HepG2 (cell line): ENCODE measurements around the gene TM4SF1. TPM values are rescaled to one million over a fixed set of nuclear protein-coding genes. Genes with fewer than 3 reads are reported as not detected.

Experiments
- ATAC-seq: fragments of 200-7000 bp; cut with Tn5 transposase; 3 replicates; pipeline ENCODE4 v1.9.1; 2020; ENCODE audit warnings: mild to moderate bottlenecking, moderate library complexity
- BruUV-seq: library from RNA; stranded (reverse); fragments of 400-500 nt; replicated peaks from 2 replicates; lab custom pipeline; 2021; lab: Mats Ljungman, UMichigan
- CTCF ChIA-PET: fragments of 300-600 bp; formaldehyde crosslinking; extraction: SDS; loops from one replicate; lab custom pipeline; 2021; ENCODE audit warnings: low total read pairs, inconsistent platforms, low intra/inter-chr PET ratio; lab: Yijun Ruan, JAX
- POLR2A ChIA-PET: fragments of 350-600 bp; sonication (Branson Sonifier 250); formaldehyde crosslinking; loops from one replicate; lab custom pipeline; 2020; ENCODE audit warnings: antibody characterized with exemption, inconsistent platforms; lab: Yijun Ruan, JAX
- DNase-seq: peaks from one replicate; pipeline ENCODE4 v3.0.0-alpha.2; 2015; ENCODE audit warnings: low spot score
- FAIRE-seq: peaks from 3 replicates; lab custom pipeline; 2011; peaks lifted over from hg19 to GRCh38; lab: Jason Lieb, UNC
- H2AFZ ChIP-seq: one replicate; pipeline ENCODE4 v1.6.1; 2011; ENCODE audit warnings: low read length, inconsistent platforms
- H3K27ac ChIP-seq: fragments of 300-600 bp; 3 replicates; pipeline ENCODE4 v1.8.0; 2011; ENCODE audit warnings: mixed run types, mild to moderate bottlenecking, mixed read lengths, low read length, inconsistent platforms; ENCODE audit not compliant: insufficient read depth; ENCODE audit errors: extremely low read length
- H3K27me3 ChIP-seq, 2 experiments: fragments of 200-600 bp in 1 of 2; 2 replicates in 1 of 2; 3 replicates in 1 of 2; pipeline versions ENCODE4 v1.6.0 to v1.8.0; 2011; ENCODE audit warnings: low read length in 2 of 2, mild to moderate bottlenecking in 2 of 2, moderate library complexity in 2 of 2, inconsistent platforms in 1 of 2; ENCODE audit not compliant: insufficient read depth in 2 of 2, control insufficient read depth in 1 of 2
- H3K36me3 ChIP-seq, 2 experiments: fragments of 200-600 bp in 1 of 2; replicated peaks in 1 of 2; 2 replicates in 1 of 2; 3 replicates in 1 of 2; pipeline versions ENCODE4 v1.5.1 to v1.8.0; 2011; ENCODE audit warnings: low read length in 2 of 2, inconsistent platforms in 1 of 2; ENCODE audit not compliant: insufficient read depth in 2 of 2, control insufficient read depth in 1 of 2
- H3K4me1 ChIP-seq: 2 replicates; pipeline ENCODE4 v1.5.1; 2012; ENCODE audit warnings: low read length, inconsistent platforms; ENCODE audit not compliant: insufficient read depth
- H3K4me2 ChIP-seq: 2 replicates; pipeline ENCODE4 v1.6.0; 2011; ENCODE audit warnings: low read depth, low read length, inconsistent platforms
- H3K4me3 ChIP-seq, 3 experiments: fragments of 200-600 bp in 1 of 3; sonication (generic), shearing (Covaris generic) in 1 of 3; replicated peaks in 1 of 3; 2 replicates each; pipeline ENCODE4 v1.5.1; 2011 to 2016; ENCODE audit warnings: low read length in 3 of 3, inconsistent platforms in 2 of 3, low read depth in 2 of 3, mild to moderate bottlenecking in 2 of 3, control low read depth in 1 of 3, mixed read lengths in 1 of 3; ENCODE audit not compliant: insufficient read depth in 1 of 3
- H3K79me2 ChIP-seq: one replicate; pipeline ENCODE4 v1.6.1; 2011; ENCODE audit warnings: low read length, inconsistent platforms; ENCODE audit not compliant: insufficient read depth
- H3K9ac ChIP-seq: 2 replicates; pipeline ENCODE4 v1.6.0; 2011; ENCODE audit warnings: mild to moderate bottlenecking, low read depth, low read length, inconsistent platforms; ENCODE audit not compliant: insufficient read depth
- H3K9me3 ChIP-seq: 2 replicates; pipeline ENCODE4 v1.5.1; 2012; ENCODE audit warnings: mild to moderate bottlenecking, low read length
- H4K20me1 ChIP-seq: 2 replicates; pipeline ENCODE4 v1.6.0; 2011; ENCODE audit warnings: inconsistent platforms, mild to moderate bottlenecking, low read length, moderate library complexity; ENCODE audit not compliant: insufficient read depth
- ASH2L ChIP-seq: fragments of 300-600, 200-600 bp; sonication (generic); IDR thresholded peaks from 2 replicates; pipeline ENCODE4 v1.7.0; 2017; ENCODE audit warnings: low read depth, mild to moderate bottlenecking, moderate library complexity, mixed read lengths, low read length; ENCODE audit not compliant: insufficient read length
- BCL6 ChIP-seq: IDR thresholded peaks from 2 replicates; pipeline ENCODE4 v1.6.1; 2016; ENCODE audit warnings: missing genetic modification reagents, missing compliant biosample characterization
- CBX5 ChIP-seq: sonication (generic); formaldehyde crosslinking; IDR thresholded peaks from 2 replicates; pipeline ENCODE4 v1.4.0; 2020; ENCODE audit warnings: missing genetic modification reagents, borderline replicate concordance
- CC2D1A ChIP-seq: sonication (generic); formaldehyde crosslinking; IDR thresholded peaks from 2 replicates; pipeline ENCODE4 v1.8.1; 2023; ENCODE audit warnings: mild to moderate bottlenecking, missing genetic modification reagents
- FOXA1 ChIP-seq, 2 experiments: fragments of 450-650 bp in 1 of 2; sonication (generic) in 1 of 2; formaldehyde crosslinking in 1 of 2; IDR thresholded peaks; 2 replicates each; pipeline versions ENCODE4 v1.4.0 to v1.6.1; 2016 to 2020; ENCODE audit warnings: missing genetic modification reagents in 1 of 2
- GATAD2A ChIP-seq: IDR thresholded peaks from 2 replicates; pipeline ENCODE4 v1.6.1; 2016
- GZF1 ChIP-seq: sonication (generic); formaldehyde crosslinking; IDR thresholded peaks from 2 replicates; pipeline ENCODE4 v1.5.1; 2020; ENCODE audit warnings: mild to moderate bottlenecking, missing genetic modification reagents
- JUNB ChIP-seq: sonication (generic); formaldehyde crosslinking; IDR thresholded peaks from 2 replicates; pipeline ENCODE4 v1.8.0; 2022; ENCODE audit warnings: missing genetic modification reagents, mild to moderate bottlenecking, borderline replicate concordance
- KDM5B ChIP-seq: sonication (generic); formaldehyde crosslinking; IDR thresholded peaks from 2 replicates; pipeline ENCODE4 v1.4.0; 2020; ENCODE audit warnings: missing genetic modification reagents, mild to moderate bottlenecking, borderline replicate concordance
- MED8 ChIP-seq: sonication (generic); formaldehyde crosslinking; IDR thresholded peaks from 2 replicates; pipeline ENCODE4 v1.8.1; 2023; ENCODE audit warnings: mild to moderate bottlenecking, missing genetic modification reagents; ENCODE audit not compliant: insufficient replicate concordance
- NCOA1 ChIP-seq: sonication (generic); formaldehyde crosslinking; IDR thresholded peaks from 2 replicates; pipeline ENCODE4 v1.9.0; 2021; ENCODE audit warnings: missing genetic modification reagents
- PAF1 ChIP-seq: IDR thresholded peaks from 2 replicates; pipeline ENCODE4 v1.6.1; 2016; ENCODE audit warnings: missing genetic modification reagents, missing compliant biosample characterization
- POLR2G ChIP-seq: fragments of 200-400 bp; formaldehyde crosslinking; IDR thresholded peaks from 2 replicates; pipeline ENCODE4 v1.6.1; 2018; ENCODE audit warnings: mild to moderate bottlenecking, low read depth, low read length, moderate library complexity
- ZBTB39 ChIP-seq: sonication (generic); formaldehyde crosslinking; IDR thresholded peaks from 2 replicates; pipeline ENCODE4 v1.5.0; 2020; ENCODE audit warnings: missing genetic modification reagents
- ZHX1 ChIP-seq: sonication (generic); formaldehyde crosslinking; IDR thresholded peaks from 2 replicates; pipeline ENCODE4 v1.8.1; 2022; ENCODE audit warnings: low read depth, mild to moderate bottlenecking, missing genetic modification reagents
- ZNF180 ChIP-seq: sonication (generic); formaldehyde crosslinking; IDR thresholded peaks from 2 replicates; pipeline ENCODE4 v1.4.0; 2020; ENCODE audit warnings: low read depth, missing genetic modification reagents, borderline replicate concordance
- ZNF562 ChIP-seq: sonication (generic); formaldehyde crosslinking; IDR thresholded peaks from 2 replicates; pipeline ENCODE4 v1.8.0; 2022; ENCODE audit warnings: missing genetic modification reagents, borderline replicate concordance
- ZNF724P ChIP-seq: sonication (generic); formaldehyde crosslinking; IDR thresholded peaks from 2 replicates; pipeline ENCODE4 v1.8.0; 2022; ENCODE audit warnings: missing genetic modification reagents, borderline replicate concordance
- ZSCAN12 ChIP-seq: sonication (generic); formaldehyde crosslinking; IDR thresholded peaks from 2 replicates; pipeline ENCODE4 v1.9.0; 2021; ENCODE audit warnings: mild to moderate bottlenecking, missing genetic modification reagents
- WGBS: methylation state at CpG from one replicate; pipeline ENCODE4 v1.1.6; 2017; ENCODE audit warnings: low lambda C conversion rate; 5-methylcytosine and 5-hydroxymethylcytosine counted together
- in situ Hi-C: cut with HindIII; loops from 2 replicates; pipeline ENCODE4 v1.10.0; 2017; ENCODE audit warnings: low pct_unique_long_range_greater_than_20kb; ENCODE audit not compliant: extremely low pct_ligation_motif_present
- intact Hi-C: fragments of 100-400 bp; cut with micrococcal nuclease; formaldehyde crosslinking; loops from one replicate; pipeline ENCODE4 v1.10.0; 2022; ENCODE audit not compliant: unreplicated experiment
- polyA plus RNA-seq, 8 experiments: library from polyadenylated mRNA; depleted of rRNA in 3 of 8; stranded (reverse) in 7 of 8; unstranded in 1 of 8; fragments of >200 nt; fragmentation: Illumina TruSeq in 4 of 8; extraction: Trizol in 4 of 8; gene quantifications; 2 replicates each; pipeline versions ENCODE4 v1.2.1 to v1.2.3, GENCODE V29; 2011 to 2016; ENCODE audit warnings: low read depth in 4 of 8, missing spikeins in 1 of 8, mixed read lengths in 1 of 8; ENCODE audit not compliant: insufficient read depth in 1 of 8
- total RNA-seq, 5 experiments: library from RNA; depleted of rRNA; stranded (reverse); fragments of >200 nt; fragmentation: Illumina TruSeq; extraction: Trizol; gene quantifications; 2 replicates each; pipeline ENCODE4 v1.2.3, GENCODE V29; 2016; ENCODE audit warnings: low read depth in 1 of 5
- TF ChIP-seq, protein P1 (sequence below): IDR thresholded peaks from 2 replicates; pipeline ENCODE4 v1.6.1; 2016; ENCODE audit warnings: low read depth, control low read depth

TM4SF1 gene
- total and polyA plus RNA-seq, 2 of the 13 experiments (the other 11 are each of a cell fraction or from before 2014, with no cell fraction given), result 431 to 1,359 TPM

GRCh38 chr3:149371723-149372114 lies 5.7 kb downstream of the TM4SF1 start:
- Histone ChIP-seq H2AFZ (no peak overlapping the region), H3K27me3 (peaks cover 0 to 2% of the 10 kb centered on the region in 2 experiments; a peak in 1 of 5 replicates), H3K4me2 (peak overlapping the region; percentile 96), H3K9me3 (no peaks in the 10 kb centered on the region), H3K4me1 (peaks cover 84% of the 10 kb centered on the region), H3K9ac (peak overlapping the region; percentile 61), H3K36me3 (peaks cover 10 to 45% of the 10 kb centered on the region in 2 experiments), H3K79me2 (peaks cover 56% of the 10 kb centered on the region), H3K4me3 (peak overlapping the region; percentile 26 to 97 (median 39); a peak in 4 of 6 replicates), H3K27ac (peak overlapping the region; percentile 92), H4K20me1 (peaks cover 11% of the 10 kb centered on the region; the same call in 1 of the 2 replicates)
- no peak for FAIRE-seq
- intact Hi-C loops, result loop anchor here (5.0 kb wide), 1 partner anchor 111 kb away; no protein-coding TSS in a partner anchor
- no TSS peak for BruUV-seq
- WGBS, result 63% methylated on average over 2 of the region's 2 CpGs
- ChIA-PET POLR2A (interaction anchor here (1.3 to 10.4 kb wide), 7 partner anchors 9 to 72 kb away, joined by 3 to 265 read pairs (median 23); no protein-coding TSS in a partner anchor), CTCF (no interaction called here)
- no peak for DNase-seq
- ATAC-seq, result no peak
- in situ Hi-C loops, result no loop called here
- no peak for TF ChIP-seq JUNB
- TF ChIP-seq GATAD2A (CRISPR knock-in tag), result no peak
- peak; percentile 3; the same call in 1 of the 2 replicates for TF ChIP-seq POLR2G
- TF ChIP-seq ZBTB39 (CRISPR knock-in tag), result no peak
- TF ChIP-seq CBX5, result no peak
- no peak for TF ChIP-seq ZNF180 (CRISPR knock-in tag)
- no peak for TF ChIP-seq ZHX1 (CRISPR knock-in tag)
- TF ChIP-seq FOXA1 (IDR thresholded peaks at IDR 0.05), result no peak
- TF ChIP-seq FOXA1 (CRISPR knock-in tag; IDR thresholded peaks at IDR 0.05), result no peak
- no peak for TF ChIP-seq BCL6 (CRISPR knock-in tag)
- no peak for TF ChIP-seq MED8 (CRISPR knock-in tag)
- 0 out of 2 replicates have a peak, but pooled peaks have one; percentile 0 for TF ChIP-seq PAF1
- no peak for TF ChIP-seq KDM5B (CRISPR knock-in tag)
- TF ChIP-seq NCOA1 (CRISPR knock-in tag), result no peak
- TF ChIP-seq, protein P1, sequence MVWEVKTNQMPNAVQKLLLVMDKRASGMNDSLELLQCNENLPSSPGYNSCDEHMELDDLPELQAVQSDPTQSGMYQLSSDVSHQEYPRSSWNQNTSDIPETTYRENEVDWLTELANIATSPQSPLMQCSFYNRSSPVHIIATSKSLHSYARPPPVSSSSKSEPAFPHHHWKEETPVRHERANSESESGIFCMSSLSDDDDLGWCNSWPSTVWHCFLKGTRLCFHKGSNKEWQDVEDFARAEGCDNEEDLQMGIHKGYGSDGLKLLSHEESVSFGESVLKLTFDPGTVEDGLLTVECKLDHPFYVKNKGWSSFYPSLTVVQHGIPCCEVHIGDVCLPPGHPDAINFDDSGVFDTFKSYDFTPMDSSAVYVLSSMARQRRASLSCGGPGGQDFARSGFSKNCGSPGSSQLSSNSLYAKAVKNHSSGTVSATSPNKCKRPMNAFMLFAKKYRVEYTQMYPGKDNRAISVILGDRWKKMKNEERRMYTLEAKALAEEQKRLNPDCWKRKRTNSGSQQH, result no peak
- no peak for TF ChIP-seq ZSCAN12
- TF ChIP-seq ASH2L, result no peak
- TF ChIP-seq ZNF562 (CRISPR knock-in tag), result no peak
- no peak for TF ChIP-seq GZF1
- TF ChIP-seq CC2D1A, result no peak
- no peak for TF ChIP-seq ZNF724P (CRISPR knock-in tag)
